GM08714 (cell line): ENCODE data around the gene ZFYVE26.
"Not testable (repeated sequence)": the region's sequence is repeated elsewhere in the genome, so short reads cannot be mapped to it uniquely, and the experiment has no call there.

Source experiments
- H3K4me3 ChIP-seq: fragments of 200-500 bp; sonication (Bioruptor generic); 2 replicates; pipeline ENCODE4 v1.5.1; 2014; ENCODE audit warnings: mild to moderate bottlenecking, low read length, inconsistent platforms
- ZNF274 ChIP-seq: IDR thresholded peaks from 2 replicates; pipeline ENCODE4 v1.6.1; 2012; ENCODE audit warnings: mild to moderate bottlenecking, low read depth, low read length

Gene ZFYVE26

GRCh38 chr14:67721875-67722274 is 94.5 kb downstream of the ZFYVE26 start:
- H3K4me3 ChIP-seq, result no peak overlapping the region
- TF ChIP-seq ZNF274, result no peak

GRCh38 chr14:67719866-67720265 is 96.5 kb downstream of the ZFYVE26 start:
- no peak overlapping the region for H3K4me3 ChIP-seq
- no peak for TF ChIP-seq ZNF274

- not testable (repeated sequence) for H3K4me3 ChIP-seq
Measured at GRCh38 chr14:67719385-67719784, 97.0 kb downstream of the ZFYVE26 start.

DNA sequence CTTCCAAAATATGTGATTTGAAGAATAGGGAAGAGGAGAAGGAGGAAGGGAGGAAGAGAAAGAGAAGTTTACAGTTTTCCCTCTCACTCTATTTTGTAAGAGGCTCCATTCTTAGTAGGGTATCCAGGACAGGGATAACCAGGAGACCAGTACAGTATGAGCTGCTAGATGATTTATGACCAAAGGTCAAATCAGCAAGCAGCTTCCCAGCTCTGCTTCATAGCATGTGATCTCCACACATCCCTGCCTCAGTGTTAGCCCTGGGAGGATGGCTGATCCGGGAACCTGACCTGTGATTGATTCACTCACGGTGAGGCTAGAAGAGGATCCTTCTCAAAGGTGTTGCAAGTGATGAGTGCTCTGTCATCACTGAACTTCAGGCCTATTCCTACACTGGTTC is 98.1 kb downstream of the ZFYVE26 start:
- TF ChIP-seq ZNF274, result no peak
- no peak overlapping the region for H3K4me3 ChIP-seq

GRCh38 chr14:67717048-67717447 is 99.3 kb downstream of the ZFYVE26 start:
- H3K4me3 ChIP-seq, result no peak overlapping the region
- TF ChIP-seq ZNF274, result no peak

DNA sequence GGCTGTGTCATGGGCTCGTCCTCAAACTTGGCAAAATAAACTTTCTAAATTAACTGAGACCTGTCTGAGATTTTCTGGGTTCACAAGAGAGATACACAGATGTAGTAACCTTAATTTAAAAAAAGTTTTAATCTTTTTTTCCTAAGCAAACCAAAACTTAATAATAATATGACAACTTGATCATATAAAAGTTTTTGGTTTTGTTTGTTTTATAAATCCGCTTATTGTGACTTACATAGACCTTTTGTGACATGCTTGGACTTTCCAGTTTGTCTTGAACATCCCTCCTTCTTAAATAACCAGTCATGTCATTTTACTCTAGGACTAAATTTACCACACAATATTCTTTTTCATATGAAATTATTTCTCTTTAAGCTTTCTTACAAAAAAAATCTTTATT is 106.2 kb downstream of the ZFYVE26 start:
- no peak overlapping the region for H3K4me3 ChIP-seq
- no peak for TF ChIP-seq ZNF274

GRCh38 chr14:67709796-67710195 is 106.6 kb downstream of the ZFYVE26 start:
- H3K4me3 ChIP-seq, result not testable (repeated sequence)

- not testable (repeated sequence) for H3K4me3 ChIP-seq
Measured at GRCh38 chr14:67709346-67709745, 107.0 kb downstream of the ZFYVE26 start.

DNA sequence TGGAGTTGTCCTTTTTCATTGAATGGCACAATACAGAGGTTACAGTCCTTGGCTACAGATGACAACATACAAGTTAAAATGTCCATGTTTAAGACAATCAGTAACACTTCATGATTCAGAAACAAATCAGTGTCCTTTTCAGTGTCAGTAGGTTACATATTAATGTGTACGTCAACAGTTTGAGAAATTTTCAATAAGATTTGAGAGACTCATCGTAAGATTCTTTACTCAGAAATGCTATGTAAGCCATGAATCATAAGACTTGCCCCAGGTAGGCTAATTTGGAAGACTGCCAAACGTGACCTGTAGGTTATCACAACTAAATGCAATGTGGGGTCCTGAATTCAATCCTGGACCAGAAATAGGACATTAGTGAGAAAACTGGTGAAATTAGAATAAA is 111.2 kb downstream of the ZFYVE26 start:
- no peak for TF ChIP-seq ZNF274
- H3K4me3 ChIP-seq, result no peak overlapping the region

GRCh38 chr14:67704484-67705089 is 111.8 kb downstream of the ZFYVE26 start:
- no peak overlapping the region for H3K4me3 ChIP-seq
- no peak for TF ChIP-seq ZNF274

- TF ChIP-seq ZNF274, result no peak
- no peak overlapping the region for H3K4me3 ChIP-seq
Measured at GRCh38 chr14:67703997-67704396, 112.4 kb downstream of the ZFYVE26 start.

- not testable (repeated sequence) for H3K4me3 ChIP-seq
Measured at GRCh38 chr14:67701492-67701891, 114.9 kb downstream of the ZFYVE26 start, which contains the start of gene RDH12. RDH12 (plus strand) TSS chr14:67701886; CDS start chr14:67722643, 20,757 bp downstream.

GRCh38 chr14:67698179-67698578 is 118.2 kb downstream of the ZFYVE26 start:
- no peak for TF ChIP-seq ZNF274
- no peak overlapping the region for H3K4me3 ChIP-seq

GRCh38 chr14:67697006-67697405 is 119.4 kb downstream of the ZFYVE26 start:
- no peak overlapping the region for H3K4me3 ChIP-seq
- TF ChIP-seq ZNF274, result no peak
